Right lobe of liver (tissue), 6 donors: Measurements from ENCODE around the gene MBD3. TPM values are rescaled to one million over a fixed set of nuclear protein-coding genes. Genes with fewer than 3 reads are reported as not detected.

Experiments
- ATAC-seq, 4 donors: fragments of 200-7000 bp; cut with Tn5 transposase; one replicate each; pipeline ENCODE4 v1.9.1; 2020; ENCODE audit warnings: mild to moderate bottlenecking in 4 of 4, moderate library complexity in 4 of 4
- DNase-seq, 3 donors: peaks; one replicate each; pipeline ENCODE4 v3.0.0-alpha.2; 2020
- H3K27ac ChIP-seq, 3 donors: fragments of 200-600 bp; one replicate each; pipeline ENCODE4 v1.8.0; 2022
- H3K27me3 ChIP-seq, 2 donors: fragments of 200-600 bp; one replicate each; pipeline ENCODE4 v1.8.0; 2022
- H3K36me3 ChIP-seq, 4 donors: fragments of 200-600 bp; sonication (generic) in 1 of 4; one replicate each; pipeline versions ENCODE4 v1.5.1 to v1.8.0; 2017 to 2022; ENCODE audit warnings: control low read depth in 1 of 4
- H3K4me1 ChIP-seq, 4 donors: fragments of 200-600 bp; sonication (generic) in 1 of 4; one replicate each; pipeline versions ENCODE4 v1.5.1 to v1.8.0; 2017 to 2022; ENCODE audit warnings: control low read depth in 1 of 4
- H3K4me3 ChIP-seq, 3 donors: fragments of 200-600 bp; one replicate each; pipeline ENCODE4 v1.8.0; 2022
- H3K9me3 ChIP-seq, 4 donors: fragments of 200-600 bp; sonication (generic) in 1 of 4; one replicate each; pipeline versions ENCODE4 v1.5.1 to v1.8.0; 2017 to 2022; ENCODE audit warnings: control low read depth in 1 of 4
- CTCF ChIP-seq, 4 donors: fragments of 200-600 bp in 3 of 4; fragments of 450-650 bp in 1 of 4; IDR thresholded peaks; one replicate each; pipeline versions ENCODE4 v1.5.1 to v1.8.0; 2016 to 2022; ENCODE audit warnings: antibody characterized with exemption in 4 of 4, mild to moderate bottlenecking in 2 of 4
- POLR2A ChIP-seq: fragments of 450-650 bp; IDR thresholded peaks from one replicate; pipeline ENCODE4 v1.6.1; 2017; ENCODE audit warnings: antibody characterized with exemption, mild to moderate bottlenecking
- WGBS: methylation state at CpG from one replicate; pipeline ENCODE4 v1.1.6; 2018; ENCODE audit warnings: low coverage, low lambda C conversion rate; ENCODE audit not compliant: insufficient coverage; ENCODE audit errors: missing lambda C conversion rate; 5-methylcytosine and 5-hydroxymethylcytosine counted together
- intact Hi-C, 2 donors: fragments of 100-400 bp; cut with DNase I; formaldehyde crosslinking; loops; one replicate each; pipeline versions ENCODE4 v1.11.2 to v1.14.1; 2022
- total RNA-seq, 6 experiments: library from RNA; depleted of rRNA in 2 of 6; stranded (reverse); fragments of >200 nt in 2 of 6; fragmentation: NEBNext Ultra II Directional in 3 of 6; extraction: Animal tissue kit (Norgen Biotek cat#: 25700) in 3 of 6; gene quantifications; one replicate each; pipeline versions ENCODE4 v1.1.0 to v1.2.4, GENCODE V29; 2016 to 2023
- donor health status: DM: no; HTN: yes; CAD: no.
- donor health status: DM: no; HTN: no; CAD: no.
- donor health status: DM: no; HTN: no; CAD: no.
- donor health status: DM: no; HTN: yes; CAD: no.
- donor health status: DM: no; HTN: yes; CAD: no.

The MBD3 gene
- total RNA-seq, 6 experiments from 2014 or later: 27.3 to 72.1 (median 30.1) TPM

GRCh38 chr19:1630811-1631210 is 38.1 kb upstream of the MBD3 start:
- TF ChIP-seq POLR2A (no peak), CTCF (IDR thresholded peaks at IDR 0.05) (no peak)
- Histone ChIP-seq H3K36me3 (no peaks in the 10 kb centered on the region), H3K27me3 (no peaks in the 10 kb centered on the region), H3K9me3 (no peaks in the 10 kb centered on the region), H3K4me1 (no peaks in the 10 kb centered on the region), H3K27ac (no peak overlapping the region), H3K4me3 (no peak overlapping the region)
- WGBS: 80% methylated on average over 2 of the region's 17 CpGs
- intact Hi-C loops: no loop called here
- ATAC-seq (no peak), DNase-seq (no peak)

GRCh38 chr19:1630012-1630411 is 37.3 kb upstream of the MBD3 start:
- ATAC-seq: no peak
- TF ChIP-seq POLR2A (no peak), CTCF (IDR thresholded peaks at IDR 0.05) (no peak)
- H3K27ac ChIP-seq: no peak overlapping the region
- no peak overlapping the region for H3K4me3 ChIP-seq
- no peaks in the 10 kb centered on the region for H3K4me1 ChIP-seq
- no peaks in the 10 kb centered on the region for H3K36me3 ChIP-seq
- intact Hi-C loops: no loop called here
- H3K27me3 ChIP-seq: no peaks in the 10 kb centered on the region
- 100% methylated on average over 3 of the region's 20 CpGs for WGBS
- H3K9me3 ChIP-seq: no peaks in the 10 kb centered on the region
- DNase-seq: no peak

GRCh38 chr19:1629256-1629808 is 36.7 kb upstream of the MBD3 start:
- WGBS: 100% methylated on average over 4 of the region's 24 CpGs
- intact Hi-C loops: no loop called here
- DNase-seq (no peak), ATAC-seq (no peak)
- Histone ChIP-seq H3K27me3 (no peaks in the 10 kb centered on the region), H3K9me3 (no peaks in the 10 kb centered on the region), H3K36me3 (no peaks in the 10 kb centered on the region), H3K27ac (no peak overlapping the region), H3K4me3 (no peak overlapping the region), H3K4me1 (no peaks in the 10 kb centered on the region)
- no peak for TF ChIP-seq CTCF (IDR thresholded peaks at IDR 0.05)
- TF ChIP-seq POLR2A: no peak

GRCh38 chr19:1627194-1627593 is 34.5 kb upstream of the MBD3 start:
- Histone ChIP-seq H3K27ac (no peak overlapping the region), H3K4me1 (no peaks in the 10 kb centered on the region), H3K27me3 (no peaks in the 10 kb centered on the region), H3K4me3 (no peak overlapping the region), H3K36me3 (no peaks in the 10 kb centered on the region), H3K9me3 (no peaks in the 10 kb centered on the region)
- intact Hi-C loops: no loop called here
- WGBS: 97% methylated on average over 5 of the region's 17 CpGs
- no peak for ATAC-seq
- no peak for DNase-seq
- TF ChIP-seq POLR2A (no peak), CTCF (IDR thresholded peaks at IDR 0.05) (no peak)
